ENCODE measurements around the gene MAPT.

Gene MAPT

DNA sequence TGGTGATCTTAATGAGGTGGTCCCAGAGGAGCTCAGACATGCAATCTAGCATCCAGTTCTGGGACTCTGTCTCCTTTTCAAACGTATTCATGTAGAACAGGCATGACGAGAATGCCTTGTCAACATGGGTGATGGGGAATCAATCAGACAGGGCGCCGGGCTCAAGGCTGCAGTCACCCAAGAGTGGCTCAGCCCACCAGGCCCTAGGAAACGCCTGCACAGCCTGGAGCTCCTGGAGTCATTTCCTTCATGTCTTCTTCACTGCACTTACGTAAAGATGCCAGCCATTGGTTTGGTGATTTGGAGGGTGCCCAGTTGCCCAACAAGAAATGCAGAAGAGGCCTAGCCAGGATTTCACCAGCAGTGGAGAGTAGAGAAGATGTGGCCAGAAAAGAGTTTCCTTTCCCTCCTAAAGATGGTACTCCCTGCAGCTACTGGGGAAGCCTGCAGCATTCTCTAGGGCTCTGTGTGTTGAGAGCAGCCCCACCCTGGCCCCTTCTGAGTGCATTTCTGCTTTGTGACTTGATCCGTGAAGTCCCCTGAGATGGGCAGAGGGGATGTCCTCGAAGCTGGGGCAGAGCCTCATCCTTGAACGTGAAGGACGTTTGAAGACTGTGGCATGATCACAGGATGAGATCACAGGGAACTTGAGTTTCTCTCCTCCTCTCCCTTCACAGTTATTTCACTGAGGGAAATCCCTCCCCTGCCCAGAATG, 80.7 kb downstream of the MAPT start:
- Histone ChIP-seq H3K4me3 (ENCODE audit: low read length) (no peak overlapping the region), H3K9me2 (replicated peaks; ENCODE audit: insufficient read depth, low read length) (no peaks in the 10 kb centered on the region), H3K4me2 (ENCODE audit: low read depth, low read length) (no peak overlapping the region), H4K20me1 (ENCODE audit: insufficient read depth, low read length) (no peaks in the 10 kb centered on the region), H3F3A (ENCODE audit: insufficient read depth, low read length) (no peaks in the 10 kb centered on the region), H3K4me1 (ENCODE audit: low read length) (no peaks in the 10 kb centered on the region), H3K9ac (ENCODE audit: low read length) (no peak overlapping the region), H2AFZ (ENCODE audit: low read length) (no peak overlapping the region), H3K27me3 (replicated peaks; ENCODE audit: insufficient read depth, low read length) (no peaks in the 10 kb centered on the region), H3K9me3 (replicated peaks; ENCODE audit: insufficient read depth, low read length) (no peaks in the 10 kb centered on the region), H3K79me2 (ENCODE audit: low read length) (no peaks in the 10 kb centered on the region), H3K27ac (ENCODE audit: low read length) (no peak overlapping the region), H3K36me3 (replicated peaks; ENCODE audit: insufficient read depth, low read length) (no peaks in the 10 kb centered on the region)
- TF ChIP-seq, protein P1, sequence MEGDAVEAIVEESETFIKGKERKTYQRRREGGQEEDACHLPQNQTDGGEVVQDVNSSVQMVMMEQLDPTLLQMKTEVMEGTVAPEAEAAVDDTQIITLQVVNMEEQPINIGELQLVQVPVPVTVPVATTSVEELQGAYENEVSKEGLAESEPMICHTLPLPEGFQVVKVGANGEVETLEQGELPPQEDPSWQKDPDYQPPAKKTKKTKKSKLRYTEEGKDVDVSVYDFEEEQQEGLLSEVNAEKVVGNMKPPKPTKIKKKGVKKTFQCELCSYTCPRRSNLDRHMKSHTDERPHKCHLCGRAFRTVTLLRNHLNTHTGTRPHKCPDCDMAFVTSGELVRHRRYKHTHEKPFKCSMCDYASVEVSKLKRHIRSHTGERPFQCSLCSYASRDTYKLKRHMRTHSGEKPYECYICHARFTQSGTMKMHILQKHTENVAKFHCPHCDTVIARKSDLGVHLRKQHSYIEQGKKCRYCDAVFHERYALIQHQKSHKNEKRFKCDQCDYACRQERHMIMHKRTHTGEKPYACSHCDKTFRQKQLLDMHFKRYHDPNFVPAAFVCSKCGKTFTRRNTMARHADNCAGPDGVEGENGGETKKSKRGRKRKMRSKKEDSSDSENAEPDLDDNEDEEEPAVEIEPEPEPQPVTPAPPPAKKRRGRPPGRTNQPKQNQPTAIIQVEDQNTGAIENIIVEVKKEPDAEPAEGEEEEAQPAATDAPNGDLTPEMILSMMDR (IDR thresholded peaks at IDR 0.05; ENCODE audit: low read length), result no peak
- TF ChIP-seq EZH2phosphoT487 (IDR thresholded peaks at IDR 0.05; ENCODE audit: low read length) (no peak), EZH2 (optimal IDR thresholded peaks at IDR 0.05; ENCODE audit: low read depth, low read length) (no peak)
- DNase-seq, result no peak

DNA sequence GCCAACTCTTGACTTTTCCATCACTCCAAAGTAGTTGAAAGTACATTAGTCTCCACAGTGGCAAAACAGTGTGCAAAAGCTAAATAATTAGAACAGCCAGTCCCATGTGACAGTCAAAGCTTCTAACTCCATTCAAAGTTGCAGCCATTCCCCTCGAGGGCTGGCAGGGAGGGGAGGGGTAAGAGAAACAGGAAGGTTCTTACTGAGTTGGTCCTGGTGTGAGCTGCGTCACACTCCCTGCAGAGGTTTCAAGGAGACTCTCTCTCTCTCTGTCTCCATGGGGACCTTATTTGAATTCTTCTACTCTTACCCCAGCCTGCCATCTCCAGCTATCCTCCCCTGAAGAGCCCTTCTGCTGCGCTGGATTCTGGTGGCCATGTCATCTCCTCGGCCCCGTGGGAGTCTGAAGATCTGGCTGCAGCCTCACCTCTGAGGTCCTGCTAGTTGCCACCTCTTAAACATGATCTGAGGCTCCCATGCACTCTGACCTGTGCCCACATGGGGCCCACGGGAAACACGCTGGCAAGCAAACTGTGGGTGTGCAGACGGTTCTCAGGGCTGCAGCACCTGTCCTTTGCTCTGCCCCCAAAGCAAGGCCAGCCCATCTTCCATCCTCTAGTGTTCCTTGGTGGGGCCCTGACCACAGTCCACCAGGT, 81.4 kb downstream of the MAPT start:
- no peaks in the 10 kb centered on the region for H3K79me2 ChIP-seq (ENCODE audit: low read length)
- no peaks in the 10 kb centered on the region for H4K20me1 ChIP-seq (ENCODE audit: insufficient read depth, low read length)
- H3K4me1 ChIP-seq (ENCODE audit: low read length), result no peaks in the 10 kb centered on the region
- no peaks in the 10 kb centered on the region for H3K36me3 ChIP-seq (replicated peaks; ENCODE audit: insufficient read depth, low read length)
- H3K27ac ChIP-seq (ENCODE audit: low read length), result no peak overlapping the region
- no peak overlapping the region for H3K9ac ChIP-seq (ENCODE audit: low read length)
- no peaks in the 10 kb centered on the region for H3K9me3 ChIP-seq (replicated peaks; ENCODE audit: insufficient read depth, low read length)
- no peaks in the 10 kb centered on the region for H3K9me2 ChIP-seq (replicated peaks; ENCODE audit: insufficient read depth, low read length)
- no peak for DNase-seq
- no peaks in the 10 kb centered on the region for H3F3A ChIP-seq (ENCODE audit: insufficient read depth, low read length)
- H3K4me2 ChIP-seq (ENCODE audit: low read depth, low read length), result no peak overlapping the region
- H2AFZ ChIP-seq (ENCODE audit: low read length), result no peak overlapping the region
- no peak for TF ChIP-seq EZH2 (optimal IDR thresholded peaks at IDR 0.05; ENCODE audit: low read depth, low read length)
- TF ChIP-seq EZH2phosphoT487 (IDR thresholded peaks at IDR 0.05; ENCODE audit: low read length), result no peak
- TF ChIP-seq, protein P1 (IDR thresholded peaks at IDR 0.05; ENCODE audit: low read length), result no peak
- no peaks in the 10 kb centered on the region for H3K27me3 ChIP-seq (replicated peaks; ENCODE audit: insufficient read depth, low read length)
- no peak overlapping the region for H3K4me3 ChIP-seq (ENCODE audit: low read length)

- Histone ChIP-seq H3K9me2 (replicated peaks; ENCODE audit: insufficient read depth, low read length) (no peaks in the 10 kb centered on the region), H3K9ac (ENCODE audit: low read length) (no peak overlapping the region), H3K4me3 (ENCODE audit: low read length) (no peak overlapping the region), H3K79me2 (ENCODE audit: low read length) (no peaks in the 10 kb centered on the region), H3F3A (ENCODE audit: insufficient read depth, low read length) (no peaks in the 10 kb centered on the region), H3K4me2 (ENCODE audit: low read depth, low read length) (no peak overlapping the region), H3K9me3 (replicated peaks; ENCODE audit: insufficient read depth, low read length) (no peaks in the 10 kb centered on the region), H3K4me1 (ENCODE audit: low read length) (no peaks in the 10 kb centered on the region), H4K20me1 (ENCODE audit: insufficient read depth, low read length) (no peaks in the 10 kb centered on the region), H3K27me3 (replicated peaks; ENCODE audit: insufficient read depth, low read length) (no peaks in the 10 kb centered on the region), H3K27ac (ENCODE audit: low read length) (no peak overlapping the region), H2AFZ (ENCODE audit: low read length) (no peak overlapping the region), H3K36me3 (replicated peaks; ENCODE audit: insufficient read depth, low read length) (no peaks in the 10 kb centered on the region)
- TF ChIP-seq EZH2 (optimal IDR thresholded peaks at IDR 0.05; ENCODE audit: low read depth, low read length) (no peak), EZH2phosphoT487 (IDR thresholded peaks at IDR 0.05; ENCODE audit: low read length) (no peak)
- TF ChIP-seq, protein P1 (IDR thresholded peaks at IDR 0.05; ENCODE audit: low read length), result no peak
- no peak for DNase-seq
These were observed 82.0 kb downstream of the MAPT start for GRCh38 chr17:45976391-45976754.
